Suprapubic skin (tissue), 4 donors: Measurements from ENCODE around the gene EFCAB3. TPM values are rescaled to one million over a fixed set of nuclear protein-coding genes. Genes with fewer than 3 reads are reported as not detected.
"Not testable (repeated sequence)": the region's sequence is repeated elsewhere in the genome, so short reads cannot be mapped to it uniquely, and the experiment has no call there.

Experiments
- DNase-seq, 2 donors: peaks; one replicate each; pipeline ENCODE4 v3.0.0-alpha.2; 2019; ENCODE audit warnings: low spot score in 2 of 2
- H3K27ac ChIP-seq: fragments of 200-600 bp; sonication (generic); one replicate; pipeline ENCODE4 v1.5.1; 2019
- H3K27me3 ChIP-seq: fragments of 200-600 bp; sonication (generic); one replicate; pipeline ENCODE4 v1.5.1; 2019
- H3K36me3 ChIP-seq: fragments of 200-600 bp; sonication (generic); one replicate; pipeline ENCODE4 v1.5.1; 2019
- H3K4me1 ChIP-seq: fragments of 200-600 bp; sonication (generic); one replicate; pipeline ENCODE4 v1.5.1; 2019
- H3K4me3 ChIP-seq: fragments of 200-600 bp; sonication (generic); one replicate; pipeline ENCODE4 v1.5.1; 2019; ENCODE audit warnings: mild to moderate bottlenecking
- H3K9me3 ChIP-seq: fragments of 200-600 bp; sonication (generic); one replicate; pipeline ENCODE4 v1.5.1; 2019
- EP300 ChIP-seq: sonication (generic); formaldehyde crosslinking; IDR thresholded peaks from one replicate; pipeline ENCODE4 v1.6.1; 2017; ENCODE audit warnings: antibody characterized with exemption
- POLR2A ChIP-seq, 2 donors: fragments of 450-650 bp; IDR thresholded peaks; one replicate each; pipeline ENCODE4 v1.6.1; 2017; ENCODE audit warnings: antibody characterized with exemption in 2 of 2, mild to moderate bottlenecking in 2 of 2, moderate library complexity in 2 of 2
- POLR2AphosphoS5 ChIP-seq, 3 donors: sonication (generic); formaldehyde crosslinking; IDR thresholded peaks; one replicate each; pipeline ENCODE4 v1.6.1; 2017; ENCODE audit warnings: antibody characterized with exemption in 3 of 3
- WGBS: methylation state at CpG from one replicate; pipeline ENCODE4 v1.1.5; 2018; 5-methylcytosine and 5-hydroxymethylcytosine counted together
- total RNA-seq, 4 donors: library from RNA; depleted of rRNA; stranded (reverse); fragments of >200 nt; gene quantifications; one replicate each; pipeline ENCODE4 v1.1.0, GENCODE V29; 2016
- TF ChIP-seq, protein P1 (sequence below), 2 donors: fragments of 200-600 bp in 1 of 2; fragments of 450-650 bp in 1 of 2; sonication (generic) in 1 of 2; IDR thresholded peaks; one replicate each; pipeline ENCODE4 v1.5.1; 2016 to 2019; ENCODE audit warnings: antibody characterized with exemption in 2 of 2, mild to moderate bottlenecking in 1 of 2, moderate library complexity in 1 of 2

Gene EFCAB3
- total RNA-seq, 4 donors from 2014 or later = not detected

DNA sequence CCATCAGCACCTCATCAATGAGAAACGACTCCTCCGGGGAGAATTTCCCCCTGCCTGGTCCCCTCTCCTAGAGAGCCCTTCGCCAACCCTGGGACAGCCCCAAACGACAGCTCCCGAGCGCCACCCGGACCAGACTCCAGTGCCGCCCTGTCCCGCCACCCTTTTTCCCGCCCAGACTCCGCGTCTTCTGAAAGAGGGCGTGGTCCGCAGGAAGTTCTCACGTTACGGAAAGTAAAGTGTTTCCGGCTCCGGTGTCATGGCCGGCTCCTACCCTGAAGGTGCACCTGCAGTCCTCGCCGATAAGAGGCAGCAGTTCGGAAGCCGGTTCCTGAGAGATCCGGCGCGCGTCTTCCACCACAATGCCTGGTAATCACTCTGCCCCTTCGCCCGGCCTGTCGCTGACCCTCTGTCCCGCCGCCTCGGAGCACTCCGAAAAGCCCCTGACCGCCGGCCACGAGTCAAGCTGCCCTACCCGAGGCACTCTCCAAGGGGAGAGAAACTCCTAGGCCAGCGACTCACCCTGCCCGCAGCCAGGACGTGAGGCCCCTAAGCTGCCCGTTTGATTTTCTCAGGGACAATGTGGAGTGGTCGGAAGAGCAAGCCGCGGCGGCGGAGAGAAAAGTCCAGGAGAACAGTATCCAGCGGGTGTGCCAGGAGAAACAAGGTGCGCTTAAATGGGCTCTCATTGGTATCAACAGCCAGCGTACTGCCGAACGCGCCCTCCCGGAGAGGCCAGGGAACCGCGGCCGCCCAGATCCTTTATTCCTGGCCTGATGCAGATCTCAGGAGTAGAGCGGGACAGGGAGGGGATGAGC is 43.5 kb downstream of the EFCAB3 start, which contains the start of gene METTL2A:
Gene METTL2A, plus strand, starts transcription at position 251 of the 815 bp plus-strand sequence. Its CDS starts 6 bp downstream, at position 257.
- TF ChIP-seq POLR2AphosphoS5 (IDR thresholded peaks at IDR 0.05) = peak in 1 of 3 donors; percentile 38
- TF ChIP-seq, protein P1, sequence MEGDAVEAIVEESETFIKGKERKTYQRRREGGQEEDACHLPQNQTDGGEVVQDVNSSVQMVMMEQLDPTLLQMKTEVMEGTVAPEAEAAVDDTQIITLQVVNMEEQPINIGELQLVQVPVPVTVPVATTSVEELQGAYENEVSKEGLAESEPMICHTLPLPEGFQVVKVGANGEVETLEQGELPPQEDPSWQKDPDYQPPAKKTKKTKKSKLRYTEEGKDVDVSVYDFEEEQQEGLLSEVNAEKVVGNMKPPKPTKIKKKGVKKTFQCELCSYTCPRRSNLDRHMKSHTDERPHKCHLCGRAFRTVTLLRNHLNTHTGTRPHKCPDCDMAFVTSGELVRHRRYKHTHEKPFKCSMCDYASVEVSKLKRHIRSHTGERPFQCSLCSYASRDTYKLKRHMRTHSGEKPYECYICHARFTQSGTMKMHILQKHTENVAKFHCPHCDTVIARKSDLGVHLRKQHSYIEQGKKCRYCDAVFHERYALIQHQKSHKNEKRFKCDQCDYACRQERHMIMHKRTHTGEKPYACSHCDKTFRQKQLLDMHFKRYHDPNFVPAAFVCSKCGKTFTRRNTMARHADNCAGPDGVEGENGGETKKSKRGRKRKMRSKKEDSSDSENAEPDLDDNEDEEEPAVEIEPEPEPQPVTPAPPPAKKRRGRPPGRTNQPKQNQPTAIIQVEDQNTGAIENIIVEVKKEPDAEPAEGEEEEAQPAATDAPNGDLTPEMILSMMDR (IDR thresholded peaks at IDR 0.05) = peak in 1 of 2 donors; percentile 46
- DNase-seq = peak; percentile 90 to 92
- H3K4me3 ChIP-seq = peak within 1 kb of the TSS; percentile 77
- not testable (repeated sequence) for H3K27me3 ChIP-seq, H3K9me3 ChIP-seq, H3K36me3 ChIP-seq
- under 1% methylated on average over 47 of the region's 58 CpGs for WGBS
- peaks cover 17% of the 10 kb centered on the region for H3K4me1 ChIP-seq
- H3K27ac ChIP-seq = peak within 1 kb of the TSS; percentile 54

GRCh38 chr17:62426214-62426613 is 45.9 kb downstream of the EFCAB3 start:
- DNase-seq, H3K27ac ChIP-seq, H3K4me3 ChIP-seq, H3K9me3 ChIP-seq, H3K27me3 ChIP-seq: not testable (repeated sequence)
- H3K36me3 ChIP-seq = peaks cover 29% of the 10 kb centered on the region
- peaks cover 17% of the 10 kb centered on the region for H3K4me1 ChIP-seq
- 66% methylated on average over 2 of the region's 2 CpGs for WGBS

DNA sequence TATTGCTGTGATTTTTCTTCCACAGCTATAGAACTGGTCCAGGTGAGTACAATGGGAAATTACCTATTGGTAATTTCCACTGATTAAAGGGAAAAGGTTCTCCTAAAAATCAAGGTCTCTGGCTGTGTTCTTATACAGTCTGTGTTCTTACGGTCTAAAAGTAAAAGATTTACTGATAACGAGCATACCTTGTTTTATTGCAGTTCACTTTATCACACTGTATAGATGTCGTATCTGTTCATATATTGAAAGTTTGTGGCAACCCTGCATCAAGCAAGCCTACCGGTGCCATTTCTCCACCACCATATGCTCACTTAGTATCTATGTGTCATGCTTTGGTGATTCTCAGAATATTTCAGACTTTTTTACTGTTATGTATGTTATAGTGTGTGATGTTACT is 54.9 kb downstream of the EFCAB3 start:
- DNase-seq, H3K4me1 ChIP-seq, H3K27ac ChIP-seq, H3K4me3 ChIP-seq, H3K27me3 ChIP-seq, H3K9me3 ChIP-seq: not testable (repeated sequence)
- WGBS = 81% methylated on average over 4 of the region's 4 CpGs
- peaks cover 45% of the 10 kb centered on the region for H3K36me3 ChIP-seq

DNA sequence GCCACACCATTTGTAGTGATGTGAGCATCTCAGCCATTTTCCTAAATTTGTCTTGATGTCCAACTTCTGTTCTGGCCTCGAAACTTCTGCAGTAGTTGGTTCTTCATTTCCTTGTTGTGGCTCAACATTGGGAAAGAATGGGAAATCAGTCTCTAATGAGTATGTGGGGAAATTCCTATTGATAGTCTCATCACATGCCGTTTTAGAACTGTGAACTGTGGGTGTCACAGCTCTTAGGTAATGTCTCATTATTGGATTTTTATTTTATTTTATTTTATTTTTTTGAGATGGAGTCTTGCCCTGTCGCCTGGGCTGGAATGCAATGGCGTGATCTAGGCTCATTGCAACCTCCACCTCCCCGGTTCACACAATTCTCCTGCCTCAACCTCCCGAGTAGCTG is 60.8 kb downstream of the EFCAB3 start:
- peaks cover 65% of the 10 kb centered on the region for H3K36me3 ChIP-seq
- not testable (repeated sequence) for DNase-seq, H3K27me3 ChIP-seq, H3K9me3 ChIP-seq, H3K4me3 ChIP-seq, H3K27ac ChIP-seq, H3K4me1 ChIP-seq
- 94% methylated on average over 6 of the region's 6 CpGs for WGBS

DNA sequence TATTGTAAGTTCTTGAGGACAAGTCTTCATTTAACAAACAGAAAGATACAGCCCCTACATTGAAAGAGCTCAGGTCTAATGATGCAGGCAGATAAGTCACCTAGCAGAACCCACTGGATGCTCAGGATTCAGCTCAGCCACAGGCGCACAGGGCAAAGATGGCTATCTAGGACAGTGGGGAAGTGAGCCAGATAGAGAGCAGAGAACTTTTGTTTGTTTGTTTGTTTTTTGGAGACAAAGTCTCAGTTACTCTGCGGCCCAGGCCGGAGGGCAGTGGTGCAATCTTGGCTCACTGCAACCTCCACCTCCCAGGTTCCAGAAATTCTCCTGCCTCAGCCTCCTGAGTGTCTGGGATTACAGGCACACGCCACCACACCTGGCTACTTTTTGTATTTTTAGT is 63.7 kb downstream of the EFCAB3 start:
- no peak overlapping the region for H3K4me3 ChIP-seq
- TF ChIP-seq EP300 (no peak), POLR2AphosphoS5 (IDR thresholded peaks at IDR 0.05) (no peak), POLR2A (IDR thresholded peaks at IDR 0.05) (no peak)
- TF ChIP-seq, protein P1 (IDR thresholded peaks at IDR 0.05) = no peak
- H3K27me3 ChIP-seq = no peaks in the 10 kb centered on the region
- H3K9me3 ChIP-seq = no peaks in the 10 kb centered on the region
- H3K4me1 ChIP-seq = no peaks in the 10 kb centered on the region
- 93% methylated on average over 4 of the region's 4 CpGs for whole genome bisulfite sequencing
- peaks cover 90% of the 10 kb centered on the region for H3K36me3 ChIP-seq
- DNase-seq = no peak
- H3K27ac ChIP-seq = no peak overlapping the region

DNA sequence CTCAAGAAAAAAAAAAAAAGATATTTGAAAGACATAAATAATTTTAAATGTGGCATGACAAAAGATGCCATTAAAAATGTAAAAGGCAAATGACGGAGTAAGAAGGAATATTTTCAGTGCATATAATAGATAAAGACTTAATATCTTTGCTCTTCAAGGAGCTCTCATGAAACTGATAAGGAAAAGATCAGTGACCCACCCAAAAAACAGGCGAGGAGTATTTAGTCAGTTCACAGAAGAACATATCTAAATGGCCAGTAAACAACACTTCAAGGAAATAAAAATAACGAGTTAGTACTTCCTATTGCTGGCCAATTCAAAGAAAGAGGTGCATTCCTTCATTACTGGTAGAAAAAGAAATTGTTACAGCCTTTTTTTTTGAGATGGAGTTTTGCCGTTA is 65.4 kb downstream of the EFCAB3 start:
- not testable (repeated sequence) for H3K9me3 ChIP-seq, H3K27me3 ChIP-seq, H3K4me1 ChIP-seq, H3K4me3 ChIP-seq, H3K27ac ChIP-seq, DNase-seq
- WGBS = 93% methylated on average over 4 of the region's 4 CpGs
- H3K36me3 ChIP-seq = peaks cover 86% of the 10 kb centered on the region

DNA sequence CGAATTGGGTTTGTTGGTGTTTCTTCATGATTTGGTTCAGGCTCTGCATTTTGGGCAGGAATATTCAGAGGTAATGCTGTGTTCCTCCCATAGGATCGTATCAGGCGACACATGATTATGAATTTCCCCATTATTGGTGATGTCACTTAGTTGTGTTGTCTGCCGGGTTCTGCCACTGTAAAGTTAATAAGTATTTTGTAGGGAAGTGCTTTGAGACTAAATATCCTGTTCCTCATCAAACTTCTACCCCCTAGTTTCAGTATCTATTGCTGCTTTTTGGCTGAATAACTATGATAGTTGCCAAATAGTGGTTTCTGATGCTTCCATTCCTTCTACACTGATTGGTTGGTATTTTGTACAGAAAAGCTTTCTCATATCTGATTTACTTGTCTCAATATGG is 71.8 kb downstream of the EFCAB3 start:
- H3K27me3 ChIP-seq, H3K9me3 ChIP-seq, H3K27ac ChIP-seq, H3K4me1 ChIP-seq, DNase-seq, H3K4me3 ChIP-seq: not testable (repeated sequence)
- WGBS = 81% methylated on average over 4 of the region's 4 CpGs
- H3K36me3 ChIP-seq = peaks cover 25% of the 10 kb centered on the region

DNA sequence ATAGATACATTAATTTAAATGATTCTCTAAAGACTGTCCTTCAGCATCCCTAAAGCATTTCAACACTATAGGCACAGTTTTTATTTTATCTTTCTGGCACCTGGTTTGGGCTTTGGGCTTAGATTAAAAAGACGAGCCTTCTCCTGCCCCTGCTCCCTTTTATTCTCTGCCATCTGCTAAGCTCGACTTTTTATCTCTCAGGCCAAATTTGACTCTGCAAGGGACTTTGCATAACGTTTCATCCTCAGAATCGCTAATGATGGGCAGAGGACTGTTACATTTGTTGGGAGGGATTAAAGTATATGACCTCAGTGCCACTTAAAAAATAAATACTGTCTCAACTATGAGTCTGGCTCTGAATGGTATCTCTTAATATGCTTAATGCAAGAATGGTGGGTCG is 72.7 kb downstream of the EFCAB3 start:
- WGBS = 77% methylated on average over 5 of the region's 5 CpGs

DNA sequence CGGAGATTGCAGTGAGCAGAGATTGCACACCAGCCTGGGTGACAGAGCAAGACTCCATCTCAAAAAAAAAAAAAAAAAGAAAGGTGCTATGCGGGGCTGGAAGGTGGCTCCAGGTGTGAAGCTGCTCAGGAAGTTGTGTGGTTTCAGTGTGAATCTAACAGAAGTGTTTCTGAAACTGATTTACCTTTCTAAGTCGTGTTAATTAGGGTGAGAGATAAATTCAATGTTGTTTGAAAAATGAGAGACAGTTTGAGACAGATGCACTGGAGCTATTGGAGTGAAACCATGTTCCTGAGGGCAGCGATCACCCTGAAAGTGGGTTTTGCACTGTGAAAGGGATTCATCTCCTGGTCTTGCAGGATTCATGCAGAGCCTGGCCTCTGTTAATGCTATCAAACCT is 73.3 kb downstream of the EFCAB3 start:
- H3K27ac ChIP-seq, H3K4me1 ChIP-seq, DNase-seq, H3K27me3 ChIP-seq, H3K9me3 ChIP-seq, H3K4me3 ChIP-seq: not testable (repeated sequence)
- peaks cover 11% of the 10 kb centered on the region for H3K36me3 ChIP-seq
- 87% methylated on average over 4 of the region's 4 CpGs for WGBS

More for the DNA sequence above, 72.7 kb downstream of the EFCAB3 start:
- not testable (repeated sequence) for DNase-seq, H3K27me3 ChIP-seq, H3K4me1 ChIP-seq, H3K27ac ChIP-seq, H3K4me3 ChIP-seq, H3K9me3 ChIP-seq
- H3K36me3 ChIP-seq = peaks cover 17% of the 10 kb centered on the region

DNA sequence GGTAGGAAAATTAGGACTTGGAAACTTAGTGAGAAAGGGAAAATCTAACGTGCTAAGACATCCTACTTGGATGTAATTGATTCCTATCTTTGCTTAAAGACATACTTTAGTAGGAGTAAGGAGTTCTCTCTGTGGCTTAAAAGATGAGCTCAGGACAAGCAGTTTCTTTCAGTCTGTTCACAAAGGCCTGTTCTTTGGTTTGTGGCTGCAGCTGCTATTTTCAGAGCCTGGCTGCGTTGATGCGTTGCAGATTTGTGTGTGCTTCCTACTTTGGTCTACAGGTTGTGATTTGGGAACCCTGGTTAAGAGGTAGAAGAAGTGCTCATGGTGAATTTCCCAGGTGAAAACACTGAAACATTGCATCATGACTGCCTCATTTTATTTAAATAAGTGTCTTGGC is 73.8 kb downstream of the EFCAB3 start:
- not testable (repeated sequence) for H3K9me3 ChIP-seq, H3K27me3 ChIP-seq, H3K27ac ChIP-seq, H3K36me3 ChIP-seq, DNase-seq, H3K4me3 ChIP-seq, H3K4me1 ChIP-seq
- 85% methylated on average over 3 of the region's 3 CpGs for WGBS
